Sigmoid colon (tissue), 3 donors: ENCODE measurements around the gene CASQ2.

Experiments
- CTCF ChIP-seq, 4 experiments: fragments of 450-650 bp in 3 of 4; fragments of 200-600 bp in 1 of 4; IDR thresholded peaks; one replicate each; pipeline ENCODE4 v1.5.1; 2016 to 2019; ENCODE audit warnings: antibody characterized with exemption in 4 of 4, mild to moderate bottlenecking in 3 of 4, moderate library complexity in 2 of 4
- POLR2A ChIP-seq, 2 donors: fragments of 450-650 bp; IDR thresholded peaks; one replicate each; pipeline ENCODE4 v1.6.1; 2016; ENCODE audit warnings: antibody characterized with exemption in 2 of 2, mild to moderate bottlenecking in 2 of 2, moderate library complexity in 2 of 2

GRCh38 chr1:115797486-115797885 is 29.0 kb upstream of the CASQ2 start:
- TF ChIP-seq CTCF (IDR thresholded peaks at IDR 0.05) (no peak), POLR2A (IDR thresholded peaks at IDR 0.05) (no peak)
